Keratinocyte (primary cell): ENCODE results near the gene CD2AP. TPM values are rescaled to one million over a fixed set of nuclear protein-coding genes. Genes with fewer than 3 reads are reported as not detected.

Experiments
- DNase-seq: peaks from one replicate; pipeline ENCODE4 v3.0.0-alpha.2; 2011; ENCODE audit warnings: low read depth, missing footprints, low spot score
- FAIRE-seq: peaks from 2 replicates; lab custom pipeline; 2011; peaks lifted over from hg19 to GRCh38; lab: Jason Lieb, UNC
- H2AFZ ChIP-seq: 2 replicates; pipeline ENCODE4 v1.6.0; 2012; ENCODE audit warnings: low read length, control low read depth, inconsistent platforms; ENCODE audit not compliant: control insufficient read depth
- H3K27ac ChIP-seq: 2 replicates; pipeline ENCODE4 v1.5.1; 2011; ENCODE audit warnings: low read length; ENCODE audit not compliant: control insufficient read depth, insufficient read depth
- H3K27me3 ChIP-seq: 3 replicates; pipeline ENCODE4 v1.6.0; 2011; ENCODE audit warnings: low read length; ENCODE audit not compliant: control insufficient read depth, insufficient read depth; ENCODE audit errors: extremely low read depth
- H3K36me3 ChIP-seq, 2 experiments: 2 replicates in 1 of 2; 3 replicates in 1 of 2; pipeline ENCODE4 v1.5.1; 2011; ENCODE audit warnings: low read length in 2 of 2, mild to moderate bottlenecking in 1 of 2; ENCODE audit not compliant: control insufficient read depth in 2 of 2, insufficient read depth in 2 of 2; ENCODE audit errors: extremely low read depth in 1 of 2
- H3K4me1 ChIP-seq: 3 replicates; pipeline ENCODE4 v1.5.1; 2011; ENCODE audit warnings: low read length; ENCODE audit not compliant: control insufficient read depth, insufficient read depth; ENCODE audit errors: extremely low read depth
- H3K4me2 ChIP-seq: 3 replicates; pipeline ENCODE4 v1.6.0; 2011; ENCODE audit warnings: low read depth, low read length; ENCODE audit not compliant: control insufficient read depth, insufficient read depth; ENCODE audit errors: extremely low read depth
- H3K4me3 ChIP-seq, 3 experiments: fragments of 200-600 bp in 1 of 3; sonication (generic) in 1 of 3; 2 replicates in 2 of 3; 3 replicates in 1 of 3; pipeline ENCODE4 v1.5.1; 2011 to 2016; ENCODE audit warnings: low read length in 3 of 3, mild to moderate bottlenecking in 3 of 3, control low read depth in 2 of 3, inconsistent platforms in 1 of 3, low read depth in 1 of 3, mixed read lengths in 1 of 3, mixed run types in 1 of 3, moderate library complexity in 1 of 3; ENCODE audit not compliant: control insufficient read depth in 2 of 3, insufficient read depth in 2 of 3; ENCODE audit errors: extremely low read depth in 1 of 3
- H3K79me2 ChIP-seq: 2 replicates; pipeline ENCODE4 v1.6.0; 2012; ENCODE audit warnings: low read length; ENCODE audit not compliant: control insufficient read depth, insufficient read depth
- H3K9ac ChIP-seq: 3 replicates; pipeline ENCODE4 v1.6.0; 2011; ENCODE audit warnings: low read length; ENCODE audit not compliant: control insufficient read depth, insufficient read depth; ENCODE audit errors: extremely low read depth
- H3K9me1 ChIP-seq: 3 replicates; pipeline ENCODE4 v1.6.0; 2011; ENCODE audit warnings: low read length; ENCODE audit not compliant: control insufficient read depth, insufficient read depth; ENCODE audit errors: extremely low read depth
- H3K9me3 ChIP-seq: 2 replicates; pipeline ENCODE4 v1.5.1; 2012; ENCODE audit warnings: low read depth, low read length; ENCODE audit not compliant: control insufficient read depth
- H4K20me1 ChIP-seq: 3 replicates; pipeline ENCODE4 v1.6.0; 2011; ENCODE audit warnings: low read length; ENCODE audit not compliant: control insufficient read depth, insufficient read depth; ENCODE audit errors: extremely low read depth
- CTCF ChIP-seq, 3 experiments: IDR thresholded peaks in 1 of 3; conservative IDR thresholded peaks in 1 of 3; optimal IDR thresholded peaks in 1 of 3; 2 replicates in 2 of 3; 3 replicates in 1 of 3; pipeline versions ENCODE3 to v1.5.1; 2011; ENCODE audit warnings: low read length in 3 of 3, mild to moderate bottlenecking in 3 of 3, moderate library complexity in 2 of 3, control low read depth in 1 of 3, inconsistent platforms in 1 of 3; ENCODE audit not compliant: insufficient read depth in 2 of 3; ENCODE audit errors: extremely low read depth in 1 of 3
- EZH2 ChIP-seq: IDR thresholded peaks from one replicate; pipeline ENCODE4 v1.6.1; 2012; ENCODE audit warnings: inconsistent platforms, mild to moderate bottlenecking, low read length, moderate library complexity
- dilution Hi-C: fragments of 300-500 bp; cut with MboI; formaldehyde crosslinking; loops from one replicate; pipeline ENCODE4 v1.7.0; 2020; ENCODE audit warnings: low sequenced_read_pairs; ENCODE audit not compliant: extremely low pct_ligation_motif_present
- polyA plus RNA-seq, 5 experiments: library from polyadenylated mRNA; depleted of rRNA in 3 of 5; stranded (reverse) in 3 of 5; stranded (forward) in 1 of 5; unstranded in 1 of 5; fragments of >200 nt; gene quantifications; 1 replicate in 1 of 5; 2 replicates in 3 of 5; 3 replicates in 1 of 5; pipeline versions ENCODE4 v1.2.1 to v1.2.3, GENCODE V29; 2011 to 2012; ENCODE audit warnings: missing spikeins in 2 of 5, low read depth in 1 of 5, low replicate concordance in 1 of 5

The CD2AP gene
- polyA plus RNA-seq, 1 donor (not counting 4 experiments of a cell fraction or from before 2014, with no cell fraction given) = 23.9 TPM

GRCh38 chr6:47665112-47665511 lies 187.5 kb downstream of the CD2AP start:
- Histone ChIP-seq H3K4me3 (no peak overlapping the region), H3K4me2 (no peak overlapping the region), H2AFZ (no peak overlapping the region), H3K9ac (no peak overlapping the region), H3K4me1 (peaks cover 14% of the 10 kb centered on the region), H3K27me3 (no peaks in the 10 kb centered on the region), H3K36me3 (no peaks in the 10 kb centered on the region), H3K27ac (peak overlapping the region; percentile 56), H3K79me2 (no peaks in the 10 kb centered on the region), H3K9me3 (no peaks in the 10 kb centered on the region), H3K9me1 (no peaks in the 10 kb centered on the region), H4K20me1 (no peaks in the 10 kb centered on the region)
- TF ChIP-seq EZH2 (no peak), CTCF (optimal IDR thresholded peaks at IDR 0.05 in 1 of 3, IDR thresholded peaks at IDR 0.05 in 1 of 3, conservative IDR thresholded peaks at IDR 0.05 in 1 of 3; ENCODE audit: extremely low read depth in 1 of 3, insufficient read depth in 2 of 3, low read length in 3 of 3) (no peak)
- DNase-seq (peak; percentile 73), FAIRE-seq (peak; percentile 87)
- dilution Hi-C loops = no loop called here

- H3K79me2 ChIP-seq = no peaks in the 10 kb centered on the region
- H3K4me1 ChIP-seq = peaks cover 29% of the 10 kb centered on the region
- peak overlapping the region; percentile 76 for H3K27ac ChIP-seq
- H3K4me2 ChIP-seq = peak overlapping the region; percentile 50
- H3K9ac ChIP-seq = peak overlapping the region; percentile 46
- H3K9me3 ChIP-seq = no peaks in the 10 kb centered on the region
- H3K4me3 ChIP-seq = peak overlapping the region in 1 of 3 experiments; percentile 4
- H2AFZ ChIP-seq = peak overlapping the region; percentile 46
- peak; percentile 60 for DNase-seq
- dilution Hi-C loops = no loop called here
- FAIRE-seq = peak; percentile 96
- no peaks in the 10 kb centered on the region for H4K20me1 ChIP-seq
- H3K9me1 ChIP-seq = no peaks in the 10 kb centered on the region
- no peaks in the 10 kb centered on the region for H3K27me3 ChIP-seq
- TF ChIP-seq CTCF (optimal IDR thresholded peaks at IDR 0.05 in 1 of 3, IDR thresholded peaks at IDR 0.05 in 1 of 3, conservative IDR thresholded peaks at IDR 0.05 in 1 of 3; ENCODE audit: extremely low read depth in 1 of 3, insufficient read depth in 2 of 3, low read length in 3 of 3) = no peak
- no peak for TF ChIP-seq EZH2
- no peaks in the 10 kb centered on the region for H3K36me3 ChIP-seq
Observed at GRCh38 chr6:47669684-47670513, 192.3 kb downstream of the CD2AP start.
